T-cell (primary cell): ENCODE measurements around the gene RUNX2. TPM values are rescaled to one million over a fixed set of nuclear protein-coding genes. Genes with fewer than 3 reads are reported as not detected.

Experiments used
- ATAC-seq, 4 experiments: fragments of 200-7000 bp in 3 of 4; fragments of 150-1000 bp in 1 of 4; cut with Tn5 transposase; replicated peaks in 1 of 4; 1 replicate in 3 of 4; 2 replicates in 1 of 4; pipeline ENCODE4 v1.10.0; 2021; ENCODE audit warnings: moderate library complexity in 3 of 4, mild to moderate bottlenecking in 2 of 4, moderate number of reproducible peaks in 1 of 4
- CTCF ChIA-PET, 2 donors: fragments of 300-600 bp; sonication (Branson Sonifier 250); formaldehyde crosslinking; loops; one replicate each; lab custom pipeline; 2022; ENCODE audit warnings: antibody characterized with exemption in 2 of 2; lab: Charles Lee
- POLR2A ChIA-PET, 2 donors: fragments of 300-600 bp; sonication (Branson Sonifier 250); formaldehyde crosslinking; loops; one replicate each; lab custom pipeline; 2022; ENCODE audit warnings: antibody characterized with exemption in 2 of 2; lab: Charles Lee
- DNase-seq, 35 experiments: peaks; one replicate each; pipeline versions ENCODE4 v3.0.0 to v3.0.0-alpha.2; 2013 to 2023
- H3K27ac ChIP-seq: one replicate; pipeline ENCODE4 v1.5.1; 2013; ENCODE audit warnings: low read length
- H3K27me3 ChIP-seq, 2 experiments: replicated peaks in 1 of 2; 1 replicate in 1 of 2; 2 replicates in 1 of 2; pipeline versions ENCODE4 v1.6.1 to v1.7.0; 2013; ENCODE audit warnings: low read length in 1 of 2, mixed read lengths in 1 of 2; ENCODE audit not compliant: control insufficient read depth in 2 of 2, insufficient read depth in 2 of 2; ENCODE audit errors: extremely low read depth in 1 of 2
- H3K36me3 ChIP-seq, 2 donors: 1 replicate in 1 of 2; 2 replicates in 1 of 2; pipeline versions ENCODE4 v1.6.1 to v1.7.0; 2013; ENCODE audit warnings: low read length in 1 of 2; ENCODE audit not compliant: control insufficient read depth in 2 of 2, insufficient read depth in 1 of 2; ENCODE audit errors: extremely low read depth in 1 of 2
- H3K4me1 ChIP-seq, 2 experiments: 1 replicate in 1 of 2; 2 replicates in 1 of 2; pipeline versions ENCODE4 v1.6.1 to v1.7.0; 2013; ENCODE audit warnings: low read length in 2 of 2, mixed read lengths in 1 of 2; ENCODE audit not compliant: insufficient read depth in 2 of 2, control insufficient read depth in 1 of 2; ENCODE audit errors: extremely low read depth in 1 of 2
- H3K4me3 ChIP-seq, 2 donors: 1 replicate in 1 of 2; 2 replicates in 1 of 2; pipeline versions ENCODE4 v1.5.1 to v1.7.0; 2013; ENCODE audit warnings: mild to moderate bottlenecking in 2 of 2, low read length in 1 of 2, moderate library complexity in 1 of 2; ENCODE audit not compliant: control insufficient read depth in 1 of 2; ENCODE audit errors: extremely low read depth in 1 of 2
- H3K9me3 ChIP-seq: 2 replicates; pipeline ENCODE4 v1.7.0; 2013
- H3K27ac Mint-ChIP-seq, 2 donors: one replicate each; pipeline ENCODE4 v1.8.0; 2020 to 2021; ENCODE audit warnings: mild to moderate bottlenecking in 2 of 2, mixed read lengths in 2 of 2
- H3K27me3 Mint-ChIP-seq, 2 donors: one replicate each; pipeline ENCODE4 v1.8.0; 2021 to 2022; ENCODE audit warnings: mixed read lengths in 2 of 2
- H3K36me3 Mint-ChIP-seq: one replicate; pipeline ENCODE4 v1.8.0; 2021; ENCODE audit warnings: mixed read lengths
- H3K4me1 Mint-ChIP-seq, 3 donors: one replicate each; pipeline ENCODE4 v1.8.0; 2020 to 2022; ENCODE audit warnings: mixed read lengths in 3 of 3, mild to moderate bottlenecking in 1 of 3
- H3K4me3 Mint-ChIP-seq, 3 donors: one replicate each; pipeline ENCODE4 v1.8.0; 2020 to 2022; ENCODE audit warnings: mild to moderate bottlenecking in 3 of 3, mixed read lengths in 3 of 3, moderate library complexity in 3 of 3
- H3K9me3 Mint-ChIP-seq, 3 donors: one replicate each; pipeline ENCODE4 v1.8.0; 2020 to 2022; ENCODE audit warnings: mixed read lengths in 3 of 3
- WGBS: methylation state at CpG from one replicate; pipeline ENCODE4 v1.1.5; 2013; ENCODE audit warnings: missing lambda C conversion rate; ENCODE audit not compliant: insufficient coverage; 5-methylcytosine and 5-hydroxymethylcytosine counted together
- total RNA-seq, 35 experiments: library from RNA in 6 of 35; stranded (reverse) in 6 of 35; fragments of 120-200 nt in 1 of 35; gene quantifications; one replicate each; pipeline versions ENCODE4 v1.2.1 to v1.2.4 and lab custom pipeline; 2013 to 2026

Gene RUNX2
- total RNA-seq, 5 donors from 2014 or later (not counting 1 experiment from before 2014, with no cell fraction given), result 14.4 to 31.8 (median 22.4) TPM

- H3K27me3 Mint-ChIP-seq, result peaks cover 19 to 27% of the 10 kb centered on the region in 2 donors
- peak overlapping the region; percentile 82 to 93 for H3K27ac Mint-ChIP-seq
- H3K4me3 Mint-ChIP-seq, result peak overlapping the region; percentile 90 to 95 (median 94)
- ATAC-seq (peak in 3 of 4 experiments; percentile 2 to 55 (median 10)), DNase-seq (peak in 32 of 35 experiments; percentile 31 to 76 (median 48))
- Histone ChIP-seq H3K36me3 (no peaks in the 10 kb centered on the region), H3K4me1 (peaks cover 15 to 44% of the 10 kb centered on the region in 2 experiments), H3K9me3 (no peaks in the 10 kb centered on the region), H3K4me3 (peak overlapping the region; percentile 72 to 87), H3K27me3 (peaks cover 0 to 32% of the 10 kb centered on the region in 2 experiments), H3K27ac (no peak overlapping the region)
- no peaks in the 10 kb centered on the region for H3K36me3 Mint-ChIP-seq
- POLR2A ChIA-PET, result no interaction called here
- 4% methylated on average over 17 of the region's 40 CpGs for WGBS
- no peaks in the 10 kb centered on the region for H3K9me3 Mint-ChIP-seq
- H3K4me1 Mint-ChIP-seq, result peaks cover 31 to 47% (median 37%) of the 10 kb centered on the region in 3 donors
- CTCF ChIA-PET, result interaction anchor here (1.0 to 1.5 kb wide), 6 partner anchors 14 to 765 kb away, joined by 3 to 6 read pairs (median 4); partner anchors contain the start of gene SUPT3H (in 1 of the 2)
Measured at GRCh38 chr6:45420083-45420908, 92.2 kb downstream of the RUNX2 start.

- H3K27me3 Mint-ChIP-seq, result peaks cover 15 to 23% of the 10 kb centered on the region in 2 donors
- no peaks in the 10 kb centered on the region for H3K36me3 Mint-ChIP-seq
- Histone ChIP-seq H3K4me1 (peaks cover 15 to 44% of the 10 kb centered on the region in 2 experiments), H3K27ac (peak overlapping the region; percentile 48), H3K36me3 (no peaks in the 10 kb centered on the region), H3K27me3 (peaks cover 0 to 31% of the 10 kb centered on the region in 2 experiments), H3K4me3 (peak overlapping the region; percentile 72 to 87), H3K9me3 (no peaks in the 10 kb centered on the region)
- H3K27ac Mint-ChIP-seq, result peak overlapping the region; percentile 91 to 93
- ChIA-PET POLR2A (interaction anchor here in 1 of 2 donors (0.9 kb wide), 1 partner anchor 10 kb away, joined by 5 read pairs; no protein-coding TSS in a partner anchor), CTCF (no interaction called here)
- 0% methylated on average over 1 of the region's 19 CpGs for WGBS
- no peaks in the 10 kb centered on the region for H3K9me3 Mint-ChIP-seq
- H3K4me3 Mint-ChIP-seq, result peak overlapping the region; percentile 90 to 95 (median 94)
- no peak for DNase-seq
- peak in 1 of 4 experiments; percentile 1 for ATAC-seq
- peaks cover 31 to 48% (median 41%) of the 10 kb centered on the region in 3 donors for H3K4me1 Mint-ChIP-seq
Measured at GRCh38 chr6:45420909-45421708, 93.0 kb downstream of the RUNX2 start.

DNA sequence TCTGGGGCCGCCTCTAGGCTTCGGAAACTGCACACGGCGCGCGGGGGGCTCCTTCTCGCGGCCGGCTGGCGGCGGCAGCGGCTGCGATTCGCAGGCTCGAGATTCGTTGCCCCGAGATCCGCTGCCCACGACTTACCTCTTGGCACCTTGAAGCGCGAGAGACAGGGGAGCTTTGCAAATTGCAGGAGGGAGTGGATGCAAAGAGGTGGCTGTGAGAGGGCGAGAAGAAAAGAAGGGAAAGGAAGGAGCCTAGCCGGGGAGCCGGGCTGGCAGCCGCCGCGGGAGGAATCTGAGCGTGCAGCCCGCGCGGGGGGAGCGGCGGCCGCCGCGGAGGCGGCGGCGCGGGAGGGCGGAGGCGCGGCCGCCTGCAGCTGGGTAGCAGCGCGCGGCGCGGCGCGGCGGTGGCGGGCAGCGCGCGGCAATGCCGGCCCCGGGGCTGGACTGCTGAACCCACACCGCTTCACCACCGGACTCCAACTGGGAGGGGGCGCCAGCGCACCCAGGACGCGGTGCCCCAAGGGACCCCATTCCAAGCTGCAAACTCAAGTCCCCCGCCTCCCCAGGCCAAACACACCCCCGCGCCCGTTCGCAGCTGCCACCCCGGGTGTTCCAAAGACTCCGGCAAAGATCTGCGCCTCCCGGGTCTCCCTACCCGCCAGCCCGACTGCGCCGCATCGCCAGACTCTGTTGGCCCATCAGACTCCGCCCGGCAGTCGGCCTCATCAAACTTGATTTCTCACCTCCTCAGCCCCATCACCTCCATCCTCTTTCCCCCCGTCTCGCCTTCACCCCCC lies 93.8 kb downstream of the RUNX2 start:
- no peaks in the 10 kb centered on the region for H3K9me3 Mint-ChIP-seq
- ChIA-PET CTCF (interaction anchor here in 1 of 2 donors (0.6 kb wide), 1 partner anchor 769 kb away, joined by 3 read pairs; no protein-coding TSS in a partner anchor), POLR2A (interaction anchor here in 1 of 2 donors (0.6 to 0.9 kb wide), 2 partner anchors 9 to 44 kb away, joined by 5 to 12 read pairs; partner anchors contain the start of gene SUPT3H)
- under 1% methylated on average over 79 of the region's 83 CpGs for WGBS
- peak; percentile 42 to 54 (median 53) for ATAC-seq
- H3K27ac Mint-ChIP-seq, result peak overlapping the region; percentile 91 to 93
- Histone ChIP-seq H3K9me3 (no peaks in the 10 kb centered on the region), H3K4me1 (peaks cover 15 to 44% of the 10 kb centered on the region in 2 experiments), H3K27me3 (peaks cover 0 to 31% of the 10 kb centered on the region in 2 experiments), H3K4me3 (peak overlapping the region; percentile 67 to 87), H3K36me3 (no peaks in the 10 kb centered on the region), H3K27ac (peak overlapping the region; percentile 58)
- DNase-seq, result peak in 25 of 35 experiments; percentile 12 to 68 (median 34)
- peaks cover 31 to 49% (median 41%) of the 10 kb centered on the region in 3 donors for H3K4me1 Mint-ChIP-seq
- no peaks in the 10 kb centered on the region for H3K36me3 Mint-ChIP-seq
- peak overlapping the region; percentile 90 to 95 (median 94) for H3K4me3 Mint-ChIP-seq
- H3K27me3 Mint-ChIP-seq, result peaks cover 15 to 23% of the 10 kb centered on the region in 2 donors

GRCh38 chr6:45422503-45423110 lies 94.5 kb downstream of the RUNX2 start:
- POLR2A ChIA-PET, result interaction anchor here in 1 of 2 donors (0.6 to 0.9 kb wide), 2 partner anchors 9 to 45 kb away, joined by 5 to 12 read pairs; partner anchors contain the start of gene SUPT3H
- peak; percentile 25 to 51 (median 44) for ATAC-seq
- WGBS, result under 1% methylated on average over 55 of the region's 55 CpGs

DNA sequence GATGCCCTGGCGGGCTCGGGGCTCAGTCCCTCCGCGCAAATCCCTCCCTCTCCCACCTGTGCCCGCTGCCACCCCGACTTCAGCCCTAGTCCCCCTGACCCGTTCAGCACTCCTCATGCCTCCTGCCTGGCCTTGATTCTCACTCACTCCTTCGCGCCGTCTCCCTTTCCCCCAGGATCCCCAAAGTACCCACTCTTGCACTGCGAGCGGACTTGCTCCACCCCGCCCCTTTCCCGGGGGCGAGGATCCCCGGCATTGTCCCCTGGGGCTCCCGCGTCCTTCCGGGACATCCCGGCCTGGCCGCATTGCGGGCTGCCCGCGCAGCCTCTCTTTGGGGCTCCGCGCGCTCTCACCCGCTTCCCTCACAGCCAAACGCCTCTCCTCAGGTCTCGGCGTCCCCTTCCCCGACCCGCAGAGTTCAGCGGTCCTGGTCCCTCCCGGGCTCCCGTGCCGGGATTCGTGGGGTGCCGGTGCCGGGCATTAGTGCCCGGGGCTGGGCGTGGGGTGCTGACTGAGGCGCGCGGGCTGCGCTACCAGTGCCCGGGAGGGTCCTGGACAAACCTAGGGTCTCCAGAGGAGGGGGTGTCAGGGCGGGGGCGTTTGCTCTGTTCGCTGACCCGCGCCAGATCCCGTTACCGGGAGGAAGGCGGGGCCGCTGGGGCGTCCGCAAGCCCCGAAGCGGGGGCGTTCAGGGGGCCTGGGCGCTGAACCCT lies 95.1 kb downstream of the RUNX2 start:
- H3K27me3 Mint-ChIP-seq, result peaks cover 15 to 23% of the 10 kb centered on the region in 2 donors
- H3K27ac ChIP-seq, result peak overlapping the region; percentile 79
- CTCF ChIA-PET, result no interaction called here
- POLR2A ChIA-PET, result no interaction called here
- ATAC-seq (peak in 3 of 4 experiments; percentile 0 to 4 (median 2)), DNase-seq (peak in 9 of 35 experiments; percentile 4 to 46 (median 14))
- no peaks in the 10 kb centered on the region for H3K36me3 ChIP-seq
- H3K27ac Mint-ChIP-seq, result peak overlapping the region; percentile 89
- H3K27me3 ChIP-seq, result peaks cover 0 to 31% of the 10 kb centered on the region in 2 experiments
- peak overlapping the region; percentile 89 to 93 (median 90) for H3K4me3 Mint-ChIP-seq
- H3K4me3 ChIP-seq, result peak overlapping the region; percentile 77 to 87
- peaks cover 15 to 44% of the 10 kb centered on the region in 2 experiments for H3K4me1 ChIP-seq
- WGBS, result 2% methylated on average over 62 of the region's 62 CpGs
- no peaks in the 10 kb centered on the region for H3K36me3 Mint-ChIP-seq
- H3K4me1 Mint-ChIP-seq, result peaks cover 35 to 57% (median 49%) of the 10 kb centered on the region in 3 donors
- H3K9me3 Mint-ChIP-seq, result no peaks in the 10 kb centered on the region
- H3K9me3 ChIP-seq, result no peaks in the 10 kb centered on the region

More at GRCh38 chr6:45422503-45423110, 94.5 kb downstream of the RUNX2 start:
- peaks cover 31 to 50% (median 42%) of the 10 kb centered on the region in 3 donors for H3K4me1 Mint-ChIP-seq
- peaks cover 15 to 23% of the 10 kb centered on the region in 2 donors for H3K27me3 Mint-ChIP-seq
- Histone ChIP-seq H3K4me1 (peaks cover 15 to 44% of the 10 kb centered on the region in 2 experiments), H3K27me3 (peaks cover 0 to 31% of the 10 kb centered on the region in 2 experiments), H3K9me3 (no peaks in the 10 kb centered on the region), H3K36me3 (no peaks in the 10 kb centered on the region), H3K4me3 (peak overlapping the region; percentile 77 to 87), H3K27ac (peak overlapping the region; percentile 79)
- H3K4me3 Mint-ChIP-seq, result peak overlapping the region; percentile 89 to 93 (median 90)
- DNase-seq, result peak in 33 of 35 experiments; percentile 32 to 77 (median 57)
- peak overlapping the region; percentile 89 for H3K27ac Mint-ChIP-seq
- H3K9me3 Mint-ChIP-seq, result no peaks in the 10 kb centered on the region
- H3K36me3 Mint-ChIP-seq, result no peaks in the 10 kb centered on the region
- CTCF ChIA-PET, result interaction anchor here in 1 of 2 donors (0.6 kb wide), 1 partner anchor 769 kb away, joined by 3 read pairs; no protein-coding TSS in a partner anchor
